Measurements from ENCODE around the gene EYS.

The EYS gene

DNA sequence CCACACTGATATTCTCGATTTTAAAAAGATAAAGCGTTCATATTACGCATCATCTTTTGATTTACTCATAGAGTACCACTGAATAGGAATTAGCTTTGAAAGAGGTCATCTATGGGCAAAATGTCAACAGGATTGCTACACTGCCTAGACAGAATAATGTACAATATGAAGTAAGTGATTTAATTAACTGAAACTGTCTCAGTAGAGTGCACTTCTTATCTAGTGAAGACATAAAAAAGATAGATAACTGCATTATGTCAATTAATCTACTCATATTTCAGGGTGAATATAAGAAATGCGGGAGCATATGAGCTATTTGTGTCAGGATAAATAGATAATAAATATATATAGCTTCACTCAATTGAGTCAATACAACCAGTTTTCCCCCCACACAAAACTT is 723.9 kb downstream of the EYS start:
- no peak for DNase-seq

DNA sequence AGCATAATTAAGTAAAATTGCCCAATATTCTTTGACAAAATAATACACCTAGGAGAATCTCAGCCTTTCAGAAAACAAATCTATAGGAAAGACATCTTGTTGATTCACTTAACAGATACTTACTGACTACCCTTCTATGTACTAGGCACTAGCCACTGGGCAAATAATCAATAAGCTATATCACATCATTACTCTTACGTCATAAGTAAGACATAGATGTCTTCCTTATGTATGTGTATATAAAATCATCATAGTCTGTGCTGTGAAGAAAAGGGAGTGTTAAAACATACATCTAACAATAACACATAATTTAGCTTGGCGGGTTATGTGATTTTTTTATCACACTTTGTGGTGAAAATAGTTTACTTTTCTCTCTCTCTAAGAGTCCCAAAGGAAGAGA is 733.9 kb downstream of the EYS start:
- no peak for DNase-seq

DNA sequence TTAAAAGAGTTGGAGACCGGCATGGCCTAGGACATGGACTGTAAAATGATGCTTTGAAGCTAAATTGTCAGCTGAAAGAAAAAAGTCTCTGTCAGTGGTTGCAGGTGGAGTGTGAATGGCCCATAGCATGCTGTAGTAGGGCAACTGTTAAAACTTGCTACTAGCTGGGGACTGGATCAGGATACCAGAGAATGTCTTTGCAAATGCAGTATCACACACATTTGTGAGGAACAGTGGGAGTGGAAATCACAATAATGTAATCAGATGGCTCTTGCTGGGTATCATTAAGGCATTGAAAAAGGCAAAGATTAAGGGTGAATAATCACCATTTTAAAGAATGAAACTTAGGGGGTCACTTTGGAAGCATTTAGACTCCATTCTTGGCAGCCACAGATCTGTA is 737.9 kb downstream of the EYS start:
- DNase-seq = no peak

GRCh38 chr6:64955435-64955848 is 751.6 kb downstream of the EYS start:
- no peak for DNase-seq

- no peak for DNase-seq
These were observed 757.8 kb downstream of the EYS start for GRCh38 chr6:64949257-64949656.

DNA sequence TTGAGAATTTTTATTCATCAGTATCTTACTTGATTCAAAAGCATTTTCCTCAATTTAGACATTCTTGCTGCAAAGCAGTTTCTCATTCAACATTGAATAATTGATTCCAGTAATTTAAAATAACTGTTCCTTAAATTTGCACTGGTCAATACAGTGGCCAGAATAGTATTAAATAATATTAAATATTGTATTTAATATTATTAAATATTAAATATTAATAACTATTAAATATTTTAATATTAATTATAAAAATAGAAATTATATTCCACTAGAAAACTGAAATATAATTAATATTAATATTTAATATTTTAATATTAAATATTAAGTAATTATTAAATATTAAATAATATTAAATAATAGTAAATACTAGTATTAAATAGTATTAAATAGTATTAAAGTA is 758.8 kb downstream of the EYS start:
- DNase-seq = no peak

GRCh38 chr6:64945450-64945849 is 761.6 kb downstream of the EYS start:
- no peak for DNase-seq

DNA sequence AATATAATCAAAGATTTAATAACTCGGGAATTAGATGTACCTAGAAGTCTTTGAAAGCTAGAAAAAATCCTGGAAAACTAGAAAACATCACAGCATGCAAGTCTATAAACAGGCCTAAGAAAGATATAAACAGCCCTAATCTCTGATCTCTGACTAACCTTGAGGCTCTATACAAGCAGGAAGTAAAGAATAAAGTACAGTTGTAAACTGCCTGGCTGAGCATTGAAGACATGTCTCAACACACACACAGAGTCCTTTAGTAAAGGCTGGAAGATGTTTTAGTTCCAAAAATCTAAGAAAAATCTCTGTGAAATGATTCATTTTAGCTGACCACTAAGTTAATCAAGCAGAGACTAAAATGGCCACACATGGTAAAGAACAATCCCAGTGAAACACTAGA is 774.5 kb downstream of the EYS start:
- no peak for DNase-seq

DNA sequence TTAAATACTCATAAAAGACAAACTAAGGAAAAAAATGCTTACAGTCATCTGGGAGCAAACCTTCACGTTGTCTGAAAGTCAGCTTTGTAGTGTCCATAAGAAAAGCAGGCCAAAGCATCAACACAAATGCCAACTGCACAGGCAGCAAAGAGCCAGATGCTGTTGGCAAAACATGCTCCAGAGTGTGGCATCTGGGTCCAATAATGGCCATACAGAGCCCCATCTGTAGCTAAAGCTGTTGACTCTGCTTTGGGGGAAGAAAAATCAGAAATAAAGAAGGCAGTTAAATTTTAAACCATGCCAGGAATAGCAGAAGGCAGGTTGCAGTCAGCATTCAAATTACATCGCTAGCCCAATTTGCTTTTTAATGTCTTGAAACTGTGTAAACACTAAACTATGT is 776.3 kb downstream of the EYS start:
- no peak for DNase-seq

DNA sequence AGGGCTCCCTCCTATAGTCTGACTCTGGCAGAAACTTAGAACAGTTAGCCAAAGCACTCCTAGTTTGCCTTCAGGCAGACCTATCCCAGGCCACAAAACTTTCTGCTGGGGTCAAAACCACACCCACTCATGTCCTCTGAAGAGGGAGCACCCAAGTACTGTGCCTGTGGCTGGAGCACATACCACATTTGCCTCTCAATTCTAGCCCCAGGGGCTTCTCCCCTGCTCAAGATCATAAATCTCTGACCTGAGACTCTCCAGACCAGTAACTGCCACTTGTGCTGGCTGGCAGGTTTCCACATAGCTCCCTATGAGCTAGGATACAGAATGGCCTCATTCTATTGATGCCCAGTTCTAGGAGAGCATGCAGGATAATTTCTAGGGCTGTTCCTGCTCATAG is 781.0 kb downstream of the EYS start:
- no peak for DNase-seq

- no peak for DNase-seq
These were observed 786.8 kb downstream of the EYS start for GRCh38 chr6:64920257-64920656.

GRCh38 chr6:64914124-64914523 is 792.9 kb downstream of the EYS start:
- no peak for DNase-seq

DNA sequence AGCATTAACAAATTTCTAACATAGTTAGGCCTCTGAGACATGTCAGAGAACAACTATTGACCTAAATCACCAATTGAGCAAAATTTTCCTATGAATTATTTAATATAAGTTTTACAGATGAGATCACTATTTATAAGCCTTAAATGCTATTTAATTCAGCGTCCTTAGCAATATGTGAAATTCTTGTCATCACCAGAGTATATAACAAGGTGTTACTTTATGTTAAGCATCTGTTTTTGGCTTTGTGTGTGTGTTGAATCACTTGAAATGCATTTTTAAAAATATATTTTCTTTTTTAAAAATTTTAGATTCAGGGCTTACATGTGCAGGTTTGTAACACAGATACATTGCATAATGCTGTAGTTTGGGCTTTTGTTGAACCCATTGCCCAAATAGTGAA is 794.1 kb downstream of the EYS start:
- DNase-seq = no peak

GRCh38 chr6:64908104-64908503 is 798.9 kb downstream of the EYS start:
- no peak for DNase-seq

DNA sequence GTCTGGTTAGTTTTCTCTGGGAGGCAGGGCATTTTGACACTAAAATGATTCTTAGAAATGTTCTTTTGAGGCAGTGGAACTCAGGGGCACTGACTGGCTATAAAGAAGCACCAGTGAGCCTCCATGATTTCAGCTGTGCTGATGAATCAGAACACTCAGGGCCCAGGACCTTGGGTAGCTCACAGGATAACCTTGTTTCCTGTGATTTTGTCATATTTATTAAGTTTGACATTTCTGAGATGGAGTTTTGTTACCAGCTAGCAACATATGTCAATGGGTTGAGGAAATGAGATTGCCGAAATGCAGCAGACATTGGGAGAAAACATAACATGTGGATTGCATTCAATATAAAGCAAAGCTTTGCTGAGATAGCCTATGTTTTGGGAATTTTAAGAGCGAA is 802.4 kb downstream of the EYS start:
- DNase-seq = no peak

GRCh38 chr6:64902596-64902995 is 804.4 kb downstream of the EYS start:
- no peak for DNase-seq

DNA sequence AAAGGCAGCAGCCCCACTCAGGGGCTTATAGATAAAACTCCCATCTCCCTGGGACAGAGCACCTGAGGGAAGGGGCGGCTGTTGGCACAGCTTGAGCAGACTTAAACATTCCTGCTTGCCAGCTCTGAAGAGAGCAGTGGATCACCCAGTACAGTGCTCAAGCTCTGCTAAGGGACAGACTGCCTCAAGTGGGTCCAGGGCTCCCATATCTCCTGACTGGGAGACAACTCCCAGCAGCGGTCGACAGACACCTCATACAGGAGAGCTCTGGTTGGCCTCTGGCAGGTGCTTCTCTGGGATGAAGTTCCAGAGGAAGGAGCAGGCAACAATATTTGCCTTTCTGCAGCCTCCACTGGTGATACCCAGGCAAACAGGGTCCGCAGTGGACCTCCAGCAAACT is 810.1 kb downstream of the EYS start:
- DNase-seq = no peak

GRCh38 chr6:64895945-64896344 is 811.1 kb downstream of the EYS start:
- no peak for DNase-seq

DNA sequence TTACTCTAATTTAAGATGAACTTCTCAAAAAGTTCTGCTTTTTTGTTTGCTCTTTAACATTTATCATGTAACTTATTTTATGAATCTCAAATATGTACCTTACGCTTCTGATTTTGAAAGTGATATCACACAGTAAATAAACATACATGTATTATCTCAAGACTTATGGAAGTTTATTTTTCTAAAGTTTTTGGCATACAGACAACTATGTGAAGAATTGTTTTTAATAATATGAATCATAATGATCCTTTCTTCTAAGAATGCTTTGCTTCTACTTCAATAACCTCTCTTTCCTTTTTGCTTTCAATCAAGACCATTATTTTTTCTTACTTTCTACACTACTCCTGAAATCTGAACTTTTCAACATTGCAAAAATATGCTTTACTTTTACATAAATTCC is 816.4 kb downstream of the EYS start:
- DNase-seq = no peak

GRCh38 chr6:64889144-64889543 is 817.9 kb downstream of the EYS start:
- DNase-seq = no peak

GRCh38 chr6:64874776-64875175 is 832.2 kb downstream of the EYS start:
- DNase-seq = no peak

GRCh38 chr6:64872633-64873032 is 834.4 kb downstream of the EYS start:
- DNase-seq = no peak

GRCh38 chr6:64861039-64861651 is 845.9 kb downstream of the EYS start:
- no peak for DNase-seq

DNA sequence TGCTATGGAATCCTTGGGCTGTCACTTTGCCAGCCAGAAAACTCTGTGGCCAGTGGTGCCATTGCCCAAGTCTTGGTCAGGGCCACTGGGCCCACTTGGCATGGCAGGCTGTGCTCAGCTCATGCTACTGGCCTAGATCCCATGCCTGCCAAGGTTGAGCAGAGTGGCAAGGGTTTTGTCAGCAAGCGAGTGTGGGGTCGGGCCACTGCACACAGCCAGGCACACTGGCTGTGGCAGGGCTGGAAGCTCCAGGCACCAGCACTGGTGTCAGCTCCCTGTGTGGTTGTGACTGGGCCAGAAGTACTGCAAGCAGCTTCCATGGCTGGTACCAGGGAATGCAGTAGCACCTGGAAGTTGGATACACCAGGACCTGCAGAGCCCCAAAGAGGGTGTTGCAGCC is 846.8 kb downstream of the EYS start:
- no peak for DNase-seq
